GM12873 (cell line): ENCODE measurements around the gene ADAMTS18.

Source experiments
- TF ChIP-seq, protein P1 (sequence below): IDR thresholded peaks from 2 replicates; pipeline ENCODE4 v1.5.1; 2012; ENCODE audit warnings: low read depth, mild to moderate bottlenecking, moderate library complexity, low read length, control low read depth; ENCODE audit not compliant: insufficient read depth; ENCODE audit errors: missing control alignments

The ADAMTS18 gene

DNA sequence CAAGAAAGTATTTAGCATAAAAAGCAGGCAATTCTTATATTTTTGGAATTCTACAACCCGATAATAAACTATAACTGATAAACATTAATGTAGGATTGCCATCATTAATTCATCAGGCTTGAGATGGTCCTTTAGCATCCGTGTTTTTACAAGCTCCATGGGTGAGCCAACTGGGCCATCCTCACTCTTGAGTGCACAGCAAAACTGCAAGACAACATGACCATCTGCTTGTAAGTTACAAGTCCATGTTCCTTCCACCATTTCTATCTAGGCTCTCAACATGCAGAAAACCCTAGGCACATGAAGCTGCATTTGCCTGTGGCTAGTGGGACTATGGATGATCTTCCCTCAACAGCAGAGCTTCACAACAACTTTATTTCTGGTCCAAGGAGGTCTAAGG lies 40.1 kb downstream of the ADAMTS18 start:
- TF ChIP-seq, protein P1, sequence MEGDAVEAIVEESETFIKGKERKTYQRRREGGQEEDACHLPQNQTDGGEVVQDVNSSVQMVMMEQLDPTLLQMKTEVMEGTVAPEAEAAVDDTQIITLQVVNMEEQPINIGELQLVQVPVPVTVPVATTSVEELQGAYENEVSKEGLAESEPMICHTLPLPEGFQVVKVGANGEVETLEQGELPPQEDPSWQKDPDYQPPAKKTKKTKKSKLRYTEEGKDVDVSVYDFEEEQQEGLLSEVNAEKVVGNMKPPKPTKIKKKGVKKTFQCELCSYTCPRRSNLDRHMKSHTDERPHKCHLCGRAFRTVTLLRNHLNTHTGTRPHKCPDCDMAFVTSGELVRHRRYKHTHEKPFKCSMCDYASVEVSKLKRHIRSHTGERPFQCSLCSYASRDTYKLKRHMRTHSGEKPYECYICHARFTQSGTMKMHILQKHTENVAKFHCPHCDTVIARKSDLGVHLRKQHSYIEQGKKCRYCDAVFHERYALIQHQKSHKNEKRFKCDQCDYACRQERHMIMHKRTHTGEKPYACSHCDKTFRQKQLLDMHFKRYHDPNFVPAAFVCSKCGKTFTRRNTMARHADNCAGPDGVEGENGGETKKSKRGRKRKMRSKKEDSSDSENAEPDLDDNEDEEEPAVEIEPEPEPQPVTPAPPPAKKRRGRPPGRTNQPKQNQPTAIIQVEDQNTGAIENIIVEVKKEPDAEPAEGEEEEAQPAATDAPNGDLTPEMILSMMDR: no peak

DNA sequence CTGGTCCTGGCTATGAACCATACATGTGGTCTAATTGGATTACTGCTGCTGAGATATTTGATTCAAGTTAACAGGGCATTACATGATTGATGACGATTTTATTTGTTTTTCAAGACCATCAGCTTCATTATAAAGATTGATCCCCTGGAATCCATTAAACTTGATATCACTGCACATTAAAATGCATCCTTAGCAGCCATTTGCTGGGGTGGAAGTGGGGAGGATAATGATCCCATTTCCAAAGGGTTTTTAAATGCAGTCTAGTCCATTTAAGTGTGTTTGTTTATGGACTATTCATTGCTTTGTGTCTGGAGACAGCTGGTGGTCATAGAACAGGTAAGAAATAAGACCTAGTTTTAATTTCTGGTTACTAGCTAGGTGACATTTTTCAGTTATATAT lies 40.9 kb downstream of the ADAMTS18 start:
- TF ChIP-seq, protein P1: no peak

DNA sequence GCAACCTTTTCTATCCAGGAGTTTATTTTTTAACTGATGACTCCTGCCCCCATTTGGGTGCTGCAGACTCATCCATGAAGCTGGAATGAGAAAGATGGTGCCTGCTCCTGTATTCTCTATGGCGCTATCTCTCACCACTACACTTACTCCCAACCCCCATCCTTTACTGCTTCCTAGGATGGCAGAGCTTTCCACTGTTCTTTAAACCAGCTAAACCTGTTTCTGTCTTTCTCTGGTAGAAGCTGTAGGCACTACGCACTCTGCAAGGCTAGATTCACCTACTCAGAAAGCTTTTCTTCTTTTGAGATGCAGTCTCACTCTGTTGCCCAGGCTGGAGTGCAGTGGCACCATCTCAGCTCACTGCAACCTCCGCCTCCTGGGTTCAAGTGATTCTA lies 47.0 kb downstream of the ADAMTS18 start:
- TF ChIP-seq, protein P1: no peak

DNA sequence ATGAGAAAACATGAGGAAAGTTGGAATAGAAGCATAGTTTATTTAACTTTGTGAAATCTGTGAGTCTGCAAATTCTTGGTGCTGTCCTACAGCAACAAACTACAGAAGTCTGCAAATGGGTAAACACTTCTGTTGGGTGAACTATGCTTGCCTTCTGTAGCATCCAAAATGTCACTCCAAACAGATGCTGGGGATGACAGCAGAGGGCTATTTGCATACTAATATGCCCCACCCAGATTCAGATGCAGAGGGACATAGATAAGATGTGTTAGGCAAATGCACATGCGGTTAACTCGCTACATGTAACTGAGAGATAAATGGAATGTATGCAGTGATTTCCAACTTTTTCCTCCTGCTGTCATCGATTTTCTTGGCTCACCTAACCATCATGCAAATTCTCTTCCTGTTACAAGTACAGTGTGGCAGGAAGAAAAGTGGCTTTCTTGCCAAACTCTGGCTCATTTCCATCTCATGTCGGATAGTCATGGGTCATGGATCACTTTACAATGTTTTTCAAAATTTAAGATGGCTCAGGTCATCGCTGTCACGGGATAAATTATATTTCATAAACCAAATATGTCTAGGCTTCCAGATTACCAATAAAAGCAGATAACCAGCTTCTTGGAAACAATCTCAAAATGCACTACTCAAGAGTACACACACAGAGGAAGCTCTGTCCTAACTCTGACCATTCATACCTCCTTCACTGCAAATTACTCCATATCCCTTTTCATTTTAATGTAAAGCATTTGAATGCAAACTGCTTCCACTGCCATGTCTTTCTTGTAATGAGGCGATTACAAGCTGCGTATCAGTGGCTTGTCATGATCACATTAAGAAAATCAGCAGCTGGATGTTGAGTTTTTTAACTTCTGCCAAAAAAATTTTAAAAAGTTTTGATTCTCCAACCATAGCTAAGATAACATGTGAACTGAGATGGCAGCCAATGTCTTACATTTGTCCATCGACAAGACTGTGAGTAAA lies 47.7 kb downstream of the ADAMTS18 start:
- TF ChIP-seq, protein P1: no peak

DNA sequence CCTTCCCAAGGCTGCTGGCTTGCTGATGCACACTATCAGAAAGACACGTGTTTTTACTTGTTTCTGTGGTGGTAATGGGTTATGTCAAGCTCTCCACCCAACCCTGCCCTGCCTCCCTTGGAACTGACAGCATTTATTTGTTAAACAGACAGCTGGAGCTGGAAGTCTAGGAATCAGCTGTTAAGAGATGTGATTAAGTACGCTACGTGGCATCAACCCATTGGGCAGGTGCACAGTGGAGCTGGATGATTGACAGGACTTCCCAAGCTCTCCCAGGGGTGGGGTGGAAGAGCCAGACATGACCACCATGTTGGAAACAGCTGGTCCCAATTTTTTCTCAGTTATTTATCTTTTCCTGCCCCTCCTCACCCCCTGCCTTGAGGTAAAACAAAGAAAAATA lies 49.4 kb downstream of the ADAMTS18 start:
- TF ChIP-seq, protein P1: no peak

DNA sequence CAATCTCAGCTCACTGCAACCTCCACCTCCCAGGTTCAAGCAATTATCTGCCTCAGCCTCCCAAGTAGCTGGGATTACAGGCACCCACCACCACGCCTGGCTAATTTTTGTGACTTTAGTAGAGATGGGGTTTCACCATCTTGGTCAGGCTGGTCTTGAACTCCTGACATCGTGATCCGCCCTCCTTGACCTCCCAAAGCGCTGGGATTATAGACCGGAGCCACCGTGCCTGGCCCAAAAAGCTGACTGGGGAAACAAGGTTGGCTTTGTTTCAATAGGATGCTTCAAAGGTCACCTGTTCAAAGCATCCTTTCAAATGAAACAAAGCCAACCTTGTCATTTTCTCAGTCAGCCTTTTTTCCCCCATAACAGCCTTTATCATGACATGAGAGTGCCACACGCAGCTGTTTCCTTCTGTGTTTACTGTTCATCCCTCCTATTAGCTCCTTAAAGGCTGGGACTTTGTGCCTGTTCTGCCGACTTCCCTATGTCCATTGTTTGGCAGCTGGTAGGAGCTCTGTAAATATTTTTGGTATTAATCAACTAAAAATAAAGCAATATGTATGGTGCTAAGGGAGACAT lies 51.1 kb downstream of the ADAMTS18 start:
- TF ChIP-seq, protein P1: no peak

DNA sequence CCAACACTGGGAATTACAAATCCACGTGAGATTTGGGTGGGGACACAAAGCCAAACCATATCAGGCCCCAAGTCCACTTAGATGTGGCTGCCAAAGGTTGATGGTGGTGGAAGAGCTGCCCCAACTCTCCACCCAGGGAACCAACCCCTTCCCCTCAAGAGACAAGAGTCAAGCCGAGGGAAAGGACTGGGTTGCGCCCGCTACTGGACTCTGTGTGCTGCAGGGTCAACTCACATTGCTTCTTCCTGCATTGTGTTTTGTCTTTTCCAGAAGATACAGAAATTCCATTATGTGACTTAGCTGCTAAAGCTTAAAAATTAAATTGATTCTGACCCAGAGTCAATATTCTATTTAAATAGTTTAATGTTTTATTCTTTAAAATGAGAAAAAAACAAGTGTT lies 58.5 kb downstream of the ADAMTS18 start:
- TF ChIP-seq, protein P1: peak; percentile 53
